ENCODE results near the gene STK10.

Gene STK10

GRCh38 chr5:172188893-172189692, 1.1 kb upstream of the STK10 start:
- no peak for DNase-seq

GRCh38 chr5:172187118-172188032, 649 bp downstream of the STK10 start:
- DNase-seq, result peak in 4 of 5 experiments; percentile 58 to 77 (median 65)

GRCh38 chr5:172186114-172186695, 1.8 kb downstream of the STK10 start:
- DNase-seq, result no peak

GRCh38 chr5:172185096-172185461, 2.9 kb downstream of the STK10 start:
- peak in 2 of 5 experiments; percentile 39 to 40 for DNase-seq

- no peak for DNase-seq
Observed at GRCh38 chr5:172183881-172184280, 4.1 kb downstream of the STK10 start.

GRCh38 chr5:172182291-172182690, 5.7 kb downstream of the STK10 start:
- peak in 1 of 5 experiments; percentile 35 for DNase-seq

GRCh38 chr5:172180936-172181335, 7.1 kb downstream of the STK10 start:
- peak in 2 of 5 experiments; percentile 66 to 67 for DNase-seq

GRCh38 chr5:172178991-172179989, 8.7 kb downstream of the STK10 start:
- DNase-seq, result peak in 3 of 5 experiments; percentile 30 to 88 (median 77)

- peak in 1 of 5 experiments; percentile 32 for DNase-seq
Observed at GRCh38 chr5:172178301-172178987, 9.6 kb downstream of the STK10 start.

- no peak for DNase-seq
Observed at GRCh38 chr5:172177176-172177575, 10.8 kb downstream of the STK10 start.

- peak; percentile 63 to 99 (median 87) for DNase-seq
Observed at GRCh38 chr5:172175263-172175719, 12.7 kb downstream of the STK10 start.

- peak in 4 of 5 experiments; percentile 56 to 90 (median 71) for DNase-seq
Observed at GRCh38 chr5:172173564-172174153, 14.4 kb downstream of the STK10 start.

- no peak for DNase-seq
Observed at GRCh38 chr5:172172912-172173563, 15.0 kb downstream of the STK10 start.

- DNase-seq, result no peak
Observed at GRCh38 chr5:172171118-172171517, 16.9 kb downstream of the STK10 start.

GRCh38 chr5:172170251-172170701, 17.7 kb downstream of the STK10 start:
- peak in 1 of 5 experiments; percentile 51 for DNase-seq

- DNase-seq, result no peak
Observed at GRCh38 chr5:172169216-172169615, 18.8 kb downstream of the STK10 start.

GRCh38 chr5:172168311-172168710, 19.7 kb downstream of the STK10 start:
- DNase-seq, result no peak

- no peak for DNase-seq
Observed at GRCh38 chr5:172167895-172168294, 20.1 kb downstream of the STK10 start.

GRCh38 chr5:172166030-172166826, 21.8 kb downstream of the STK10 start:
- no peak for DNase-seq
